HG03558 (cell line): Measurements from ENCODE around the gene TEX13C.
"Not testable (repeated sequence)": the region's sequence is repeated elsewhere in the genome, so short reads cannot be mapped to it uniquely, and the experiment has no call there.

ENCODE experiments used
- ATAC-seq: cut with Tn5 transposase; IDR thresholded peaks from one replicate; pipeline ENCODE4 v1.9.1; 2021; ENCODE audit warnings: moderate number of reproducible peaks; ENCODE audit not compliant: unreplicated experiment; ENCODE audit errors: extremely low read depth

Gene TEX13C

GRCh38 chrX:125319646-125320521 is at the start of gene TEX13C:
Gene TEX13C (plus strand): TSS chrX:125319871. CDS start chrX:125320120, 249 bp downstream.
- ATAC-seq, result no peak

- no peak for ATAC-seq
Observed at GRCh38 chrX:125287282-125287681, 32.4 kb upstream of the TEX13C start.

- no peak for ATAC-seq
Observed at GRCh38 chrX:125288343-125288742, 31.3 kb upstream of the TEX13C start.

GRCh38 chrX:125289209-125289608 is 30.5 kb upstream of the TEX13C start:
- ATAC-seq, result no peak

- no peak for ATAC-seq
Observed at GRCh38 chrX:125289920-125290319, 29.8 kb upstream of the TEX13C start.

GRCh38 chrX:125291124-125291523 is 28.5 kb upstream of the TEX13C start:
- ATAC-seq, result no peak

GRCh38 chrX:125293850-125294780 is 25.6 kb upstream of the TEX13C start:
- peak; percentile 36 for ATAC-seq

GRCh38 chrX:125295337-125295736 is 24.3 kb upstream of the TEX13C start:
- peak; percentile 77 for ATAC-seq

- ATAC-seq, result no peak
Observed at GRCh38 chrX:125298871-125299270, 20.8 kb upstream of the TEX13C start.

GRCh38 chrX:125306335-125306866 is 13.3 kb upstream of the TEX13C start:
- no peak for ATAC-seq

- no peak for ATAC-seq
Observed at GRCh38 chrX:125308653-125309052, 11.0 kb upstream of the TEX13C start.

- not testable (repeated sequence) for ATAC-seq
Observed at GRCh38 chrX:125319166-125319565, 505 bp upstream of the TEX13C start.

GRCh38 chrX:125322431-125322830 is 2.8 kb downstream of the TEX13C start:
- no peak for ATAC-seq

GRCh38 chrX:125326599-125326998 is 6.9 kb downstream of the TEX13C start:
- no peak for ATAC-seq

GRCh38 chrX:125327891-125328290 is 8.2 kb downstream of the TEX13C start:
- no peak for ATAC-seq

- ATAC-seq, result no peak
Observed at GRCh38 chrX:125333583-125333982, 13.9 kb downstream of the TEX13C start.

- no peak for ATAC-seq
Observed at GRCh38 chrX:125340490-125340889, 20.8 kb downstream of the TEX13C start.

GRCh38 chrX:125374169-125374568 is 54.5 kb downstream of the TEX13C start:
- ATAC-seq, result no peak
